AG09319 (cell line): ENCODE measurements around the gene MYOM1.

Experiments used
- DNase-seq: peaks from one replicate; pipeline ENCODE4 v3.0.0-alpha.2; 2010; ENCODE audit warnings: low read depth; ENCODE audit errors: extremely low read depth
- TF ChIP-seq, protein P1 (sequence below): IDR thresholded peaks from 2 replicates; pipeline ENCODE4 v1.5.1; 2011; ENCODE audit warnings: low read depth, mild to moderate bottlenecking, inconsistent platforms, low read length, moderate library complexity

MYOM1 gene

GRCh38 chr18:3219631-3220335 is at the start of gene MYOM1:
TSS of gene MYOM1 (minus strand) at chr18:3219968. CDS start at chr18:3215223, 4,745 bp downstream.
- DNase-seq, result no peak
- TF ChIP-seq, protein P1, sequence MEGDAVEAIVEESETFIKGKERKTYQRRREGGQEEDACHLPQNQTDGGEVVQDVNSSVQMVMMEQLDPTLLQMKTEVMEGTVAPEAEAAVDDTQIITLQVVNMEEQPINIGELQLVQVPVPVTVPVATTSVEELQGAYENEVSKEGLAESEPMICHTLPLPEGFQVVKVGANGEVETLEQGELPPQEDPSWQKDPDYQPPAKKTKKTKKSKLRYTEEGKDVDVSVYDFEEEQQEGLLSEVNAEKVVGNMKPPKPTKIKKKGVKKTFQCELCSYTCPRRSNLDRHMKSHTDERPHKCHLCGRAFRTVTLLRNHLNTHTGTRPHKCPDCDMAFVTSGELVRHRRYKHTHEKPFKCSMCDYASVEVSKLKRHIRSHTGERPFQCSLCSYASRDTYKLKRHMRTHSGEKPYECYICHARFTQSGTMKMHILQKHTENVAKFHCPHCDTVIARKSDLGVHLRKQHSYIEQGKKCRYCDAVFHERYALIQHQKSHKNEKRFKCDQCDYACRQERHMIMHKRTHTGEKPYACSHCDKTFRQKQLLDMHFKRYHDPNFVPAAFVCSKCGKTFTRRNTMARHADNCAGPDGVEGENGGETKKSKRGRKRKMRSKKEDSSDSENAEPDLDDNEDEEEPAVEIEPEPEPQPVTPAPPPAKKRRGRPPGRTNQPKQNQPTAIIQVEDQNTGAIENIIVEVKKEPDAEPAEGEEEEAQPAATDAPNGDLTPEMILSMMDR, result no peak

DNA sequence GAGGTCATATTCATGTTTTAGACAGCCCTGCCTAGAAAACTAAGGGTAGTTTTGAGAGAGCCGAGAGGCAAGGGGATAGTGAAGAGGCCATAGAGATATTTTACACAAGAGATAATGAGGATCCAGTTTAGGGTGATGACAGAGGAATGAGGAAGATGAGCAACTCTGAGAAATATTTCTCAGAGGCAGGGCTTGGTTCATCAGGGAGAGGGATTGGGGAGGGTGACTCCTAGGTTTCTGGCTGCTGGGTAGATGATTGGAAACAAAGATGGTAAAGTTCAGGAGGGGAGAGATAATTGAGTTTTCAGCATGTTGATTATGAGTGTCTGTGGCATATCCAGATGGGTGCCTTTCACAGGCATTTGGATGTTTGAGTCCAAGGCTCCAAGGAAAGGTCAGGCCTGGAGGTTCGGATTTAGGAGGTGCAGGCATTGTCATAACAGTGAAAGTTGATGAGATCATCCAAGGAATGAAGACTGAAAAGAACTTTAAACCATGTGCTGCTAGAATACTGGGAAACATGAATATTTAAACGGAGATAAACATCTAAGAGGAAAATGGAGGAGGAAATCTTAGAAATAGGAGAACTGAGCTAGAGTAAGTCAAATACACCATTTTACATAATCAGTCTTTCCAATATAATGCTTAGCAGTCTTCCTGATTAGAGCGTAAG is 49.6 kb upstream of the MYOM1 start:
- no peak for DNase-seq
- TF ChIP-seq, protein P1, result no peak

GRCh38 chr18:3268306-3268705 is 48.5 kb upstream of the MYOM1 start:
- DNase-seq, result no peak
- TF ChIP-seq, protein P1, result no peak

- DNase-seq, result no peak
- TF ChIP-seq, protein P1, result no peak
These were observed 46.4 kb upstream of the MYOM1 start for GRCh38 chr18:3266062-3266608.

GRCh38 chr18:3265564-3266033 is 45.8 kb upstream of the MYOM1 start:
- DNase-seq, result no peak
- TF ChIP-seq, protein P1, result no peak

GRCh38 chr18:3264362-3264761 is 44.6 kb upstream of the MYOM1 start:
- TF ChIP-seq, protein P1, result no peak
- no peak for DNase-seq

GRCh38 chr18:3263132-3263700 is 43.4 kb upstream of the MYOM1 start:
- TF ChIP-seq, protein P1, result no peak
- no peak for DNase-seq
